Spleen (tissue), 11 donors: ENCODE data around the gene SH2D3C. TPM values are rescaled to one million over a fixed set of nuclear protein-coding genes. Genes with fewer than 3 reads are reported as not detected.

Experiments
- DNase-seq: peaks from one replicate; pipeline ENCODE4 v3.0.0-alpha.2; 2020
- H3K27ac ChIP-seq, 8 donors: fragments of 200-600 bp; sonication (generic) in 7 of 8; 1 replicate in 4 of 8; 2 replicates in 4 of 8; pipeline versions ENCODE4 v1.5.0 to v1.8.0; 2016 to 2021; ENCODE audit warnings: inconsistent platforms in 4 of 8, mild to moderate bottlenecking in 4 of 8, moderate library complexity in 1 of 8
- H3K27me3 ChIP-seq, 7 donors: fragments of 200-600 bp; sonication (generic) in 6 of 7; replicated peaks in 1 of 7; 1 replicate in 4 of 7; 2 replicates in 3 of 7; pipeline versions ENCODE4 v1.5.0 to v1.8.0; 2016 to 2021; ENCODE audit warnings: inconsistent platforms in 3 of 7, mild to moderate bottlenecking in 1 of 7
- H3K36me3 ChIP-seq, 6 donors: fragments of 200-600 bp; sonication (generic) in 5 of 6; 1 replicate in 4 of 6; 2 replicates in 2 of 6; pipeline versions ENCODE4 v1.5.0 to v1.8.0; 2016 to 2021; ENCODE audit warnings: inconsistent platforms in 2 of 6
- H3K4me1 ChIP-seq, 6 donors: fragments of 200-600 bp; sonication (generic) in 5 of 6; 1 replicate in 3 of 6; 2 replicates in 3 of 6; pipeline versions ENCODE4 v1.5.0 to v1.8.0; 2016 to 2021; ENCODE audit warnings: inconsistent platforms in 3 of 6
- H3K4me3 ChIP-seq, 8 donors: fragments of 200-600 bp; sonication (generic) in 7 of 8; 1 replicate in 4 of 8; 2 replicates in 4 of 8; pipeline versions ENCODE4 v1.5.0 to v1.8.0; 2016 to 2021; ENCODE audit warnings: inconsistent platforms in 4 of 8, mild to moderate bottlenecking in 4 of 8, moderate library complexity in 2 of 8
- H3K9me3 ChIP-seq, 8 donors: fragments of 200-600 bp; sonication (generic) in 7 of 8; 1 replicate in 4 of 8; 2 replicates in 4 of 8; pipeline versions ENCODE4 v1.5.0 to v1.8.0; 2016 to 2021; ENCODE audit warnings: inconsistent platforms in 4 of 8
- POLR2A ChIP-seq, 3 donors: fragments of 450-650 bp; IDR thresholded peaks; one replicate each; pipeline ENCODE4 v1.5.1; 2017; ENCODE audit warnings: antibody characterized with exemption in 3 of 3, mild to moderate bottlenecking in 1 of 3
- POLR2AphosphoS5 ChIP-seq, 3 donors: sonication (generic); formaldehyde crosslinking; IDR thresholded peaks; one replicate each; pipeline ENCODE4 v1.5.1; 2017; ENCODE audit warnings: antibody characterized with exemption in 3 of 3
- WGBS, 5 donors: extraction: QIAGEN DNeasy Blood & Tissue Kit in 3 of 5; methylation state at CpG; one replicate each; pipeline versions ENCODE4 v1.1.5 to v1.1.7; 2013 to 2018; 5-methylcytosine and 5-hydroxymethylcytosine counted together
- intact Hi-C: fragments of 100-400 bp; cut with DNase I; formaldehyde crosslinking; loops from one replicate; pipeline ENCODE4 v1.15.0; 2023; ENCODE audit warnings: low total_unique reads
- microRNA-seq, 3 donors: library from miRNA; unstranded; fragments of <30 nt; microRNA quantifications; one replicate each; pipeline versions ENCODE4 to v1.1.0, GENCODE V29; 2019 to 2020
- polyA plus RNA-seq, 3 donors: library from polyadenylated mRNA; stranded (reverse); fragments of 200-250 nt; gene quantifications; one replicate each; pipeline ENCODE4 v1.2.1, GENCODE V29; 2013
- total RNA-seq, 7 donors: library from RNA; depleted of rRNA in 3 of 7; stranded (reverse); fragments of >200 nt in 3 of 7; fragmentation: NEBNext Ultra II Directional in 4 of 7; extraction: Animal tissue kit (Norgen Biotek cat#: 25700) in 4 of 7; gene quantifications; one replicate each; pipeline versions ENCODE4 v1.1.0 to v1.2.1, GENCODE V29; 2016 to 2021
- TF ChIP-seq, protein P1 (sequence below), 11 experiments: fragments of 200-600 bp in 7 of 11; fragments of 450-650 bp in 4 of 11; sonication (generic) in 4 of 11; IDR thresholded peaks in 8 of 11; conservative IDR thresholded peaks in 3 of 11; 1 replicate in 7 of 11; 2 replicates in 4 of 11; pipeline versions ENCODE4 v1.4.0 to v1.8.0; 2016 to 2021; ENCODE audit warnings: antibody characterized with exemption in 11 of 11, inconsistent platforms in 4 of 11, mild to moderate bottlenecking in 1 of 11
- donor health status: healthy with polysubstance abuse.
- donor health status: DM: no; HTN: no; CAD: no; lungs with moderate emphysema.
- donor health status: DM: no; HTN: no; CAD: no.
- donor health status: Bipolar disorder and iron deficiency.
- donor health status: healthy.
- donor health status: DM: no; HTN: no; CAD: no.
- donor health status: DM: yes; HTN: yes; CAD: no.

The SH2D3C gene
- total and polyA plus RNA-seq, 10 donors, result 27.0 to 85.4 (median 50.9) TPM

DNA sequence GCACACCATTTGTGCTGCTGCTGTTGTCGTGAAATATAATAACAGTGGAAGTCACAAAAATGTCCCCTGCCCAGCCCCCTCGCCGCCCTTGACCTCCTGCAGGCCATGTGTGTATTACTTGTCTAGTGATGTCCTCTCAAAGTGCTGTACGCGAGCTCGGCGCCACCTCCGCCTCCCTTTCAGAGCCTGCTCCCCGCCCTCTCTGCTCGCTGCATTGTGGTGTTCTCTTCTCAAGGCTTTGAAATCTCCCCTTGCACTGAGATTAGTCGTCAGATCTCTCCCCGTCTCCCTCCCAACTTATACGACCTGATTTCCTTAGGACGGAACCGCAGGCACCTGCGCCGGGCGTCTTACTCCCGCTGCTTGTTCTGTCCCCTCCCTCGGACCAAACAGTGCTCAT, 86.4 kb downstream of the SH2D3C start:
- H3K4me3 ChIP-seq, result no peak overlapping the region
- WGBS, 5 donors, result 86 to 93% (median 91%) methylated on average over 20 of the region's 20 CpGs
- no peak for TF ChIP-seq POLR2A (IDR thresholded peaks at IDR 0.05)
- no peak overlapping the region for H3K27ac ChIP-seq
- no peak for DNase-seq
- no peaks in the 10 kb centered on the region for H3K9me3 ChIP-seq
- H3K4me1 ChIP-seq, result no peaks in the 10 kb centered on the region
- H3K36me3 ChIP-seq, result peaks cover 0 to 30% (median 6%) of the 10 kb centered on the region in 6 donors
- intact Hi-C loops, result no loop called here
- H3K27me3 ChIP-seq, result no peaks in the 10 kb centered on the region

DNA sequence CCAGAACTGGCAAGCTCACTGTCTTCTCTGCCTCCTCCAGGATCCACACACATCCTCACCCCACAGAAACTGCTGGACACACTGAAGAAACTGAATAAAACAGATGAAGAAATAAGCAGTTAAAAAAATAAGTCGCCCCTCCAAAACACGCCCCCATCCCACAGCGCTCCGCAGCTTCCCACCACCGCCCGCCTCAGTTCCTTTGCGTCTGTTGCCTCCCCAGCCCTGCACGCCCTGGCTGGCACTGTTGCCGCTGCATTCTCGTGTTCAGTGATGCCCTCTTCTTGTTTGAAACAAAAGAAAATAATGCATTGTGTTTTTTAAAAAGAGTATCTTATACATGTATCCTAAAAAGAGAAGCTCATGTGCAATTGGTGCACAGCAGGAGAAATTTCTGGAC, 87.7 kb downstream of the SH2D3C start:
- Histone ChIP-seq H3K27me3 (no peaks in the 10 kb centered on the region), H3K4me3 (no peak overlapping the region), H3K4me1 (no peaks in the 10 kb centered on the region), H3K27ac (no peak overlapping the region), H3K36me3 (peaks cover 0 to 39% (median 6%) of the 10 kb centered on the region in 6 donors), H3K9me3 (no peaks in the 10 kb centered on the region)
- DNase-seq, result no peak
- WGBS, 5 donors, result 90 to 96% (median 94%) methylated on average over 10 of the region's 10 CpGs
- TF ChIP-seq POLR2AphosphoS5 (IDR thresholded peaks at IDR 0.05), result no peak
- TF ChIP-seq, protein P1, sequence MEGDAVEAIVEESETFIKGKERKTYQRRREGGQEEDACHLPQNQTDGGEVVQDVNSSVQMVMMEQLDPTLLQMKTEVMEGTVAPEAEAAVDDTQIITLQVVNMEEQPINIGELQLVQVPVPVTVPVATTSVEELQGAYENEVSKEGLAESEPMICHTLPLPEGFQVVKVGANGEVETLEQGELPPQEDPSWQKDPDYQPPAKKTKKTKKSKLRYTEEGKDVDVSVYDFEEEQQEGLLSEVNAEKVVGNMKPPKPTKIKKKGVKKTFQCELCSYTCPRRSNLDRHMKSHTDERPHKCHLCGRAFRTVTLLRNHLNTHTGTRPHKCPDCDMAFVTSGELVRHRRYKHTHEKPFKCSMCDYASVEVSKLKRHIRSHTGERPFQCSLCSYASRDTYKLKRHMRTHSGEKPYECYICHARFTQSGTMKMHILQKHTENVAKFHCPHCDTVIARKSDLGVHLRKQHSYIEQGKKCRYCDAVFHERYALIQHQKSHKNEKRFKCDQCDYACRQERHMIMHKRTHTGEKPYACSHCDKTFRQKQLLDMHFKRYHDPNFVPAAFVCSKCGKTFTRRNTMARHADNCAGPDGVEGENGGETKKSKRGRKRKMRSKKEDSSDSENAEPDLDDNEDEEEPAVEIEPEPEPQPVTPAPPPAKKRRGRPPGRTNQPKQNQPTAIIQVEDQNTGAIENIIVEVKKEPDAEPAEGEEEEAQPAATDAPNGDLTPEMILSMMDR (IDR thresholded peaks at IDR 0.05 in 8 of 11, conservative IDR thresholded peaks at IDR 0.05 in 3 of 11), result no peak
- no peak for TF ChIP-seq POLR2A (IDR thresholded peaks at IDR 0.05)
- intact Hi-C loops, result no loop called here

DNA sequence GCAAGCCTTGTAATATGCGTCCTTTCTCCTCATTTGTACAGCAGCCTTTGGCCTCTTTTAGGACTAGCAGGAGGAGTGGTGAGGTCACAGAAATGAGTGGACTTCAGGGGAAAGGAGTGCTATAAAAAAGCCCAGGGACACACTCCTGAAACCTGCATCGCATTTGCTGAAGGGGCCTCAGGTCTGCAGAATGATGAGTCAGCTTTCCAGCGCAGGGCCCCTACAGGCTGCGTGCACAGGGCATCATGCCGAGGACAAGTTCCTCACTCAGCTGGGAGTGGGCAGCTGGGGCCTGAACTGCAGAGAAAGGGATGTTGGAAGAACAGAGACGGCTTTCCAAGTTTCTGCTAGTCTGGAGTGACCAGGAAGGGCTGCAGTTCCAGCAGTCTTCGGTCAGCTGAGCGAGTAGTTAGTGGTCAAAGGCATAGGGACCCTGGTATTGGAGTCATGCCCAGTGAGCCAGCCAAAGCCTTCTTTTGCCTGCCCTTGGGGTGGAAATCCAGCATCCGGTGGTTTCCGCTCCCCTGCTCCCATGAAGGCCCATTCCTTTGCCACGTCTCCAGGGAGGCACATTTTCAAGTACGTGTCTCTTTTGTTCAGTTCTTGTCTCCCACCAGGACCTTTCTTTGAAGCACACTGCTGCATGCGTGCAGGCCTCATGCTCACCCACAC, 89.0 kb downstream of the SH2D3C start:
- no peak for DNase-seq
- no peaks in the 10 kb centered on the region for H3K9me3 ChIP-seq
- 77 to 84% (median 81%) methylated on average over 12 to 13 of the region's 13 CpGs for WGBS, 5 donors
- no peaks in the 10 kb centered on the region for H3K27me3 ChIP-seq
- H3K4me1 ChIP-seq, result no peaks in the 10 kb centered on the region
- peaks cover 0 to 42% (median 6%) of the 10 kb centered on the region in 6 donors for H3K36me3 ChIP-seq
- no peak overlapping the region for H3K27ac ChIP-seq
- TF ChIP-seq POLR2AphosphoS5 (IDR thresholded peaks at IDR 0.05) (peak in 1 of 3 donors; percentile 39), POLR2A (IDR thresholded peaks at IDR 0.05) (no peak)
- intact Hi-C loops, result no loop called here
- no peak overlapping the region for H3K4me3 ChIP-seq

Small RNA genes lying within 50 kb of the gene (microRNA-seq; reads per million reads assigned to microRNA genes)
- gene MIR2861 (0 to 0.28 (median 0) reads per million in 3 donors), gene MIR3960 (0 reads per million in 3 donors)

Other genes starting within 250 kb of the SH2D3C start
- 10 to 100 TPM; 26.0 to 75.7 (median 38.5) TPM for gene STXBP1, start 166.4 kb downstream of the SH2D3C start, total RNA-seq
- 1 to 10 TPM; 4.3 to 7.6 (median 6.0) TPM for gene STXBP1, start 166.4 kb downstream of the SH2D3C start, polyA plus RNA-seq
- gene CFAP157, start 71.7 kb downstream of the SH2D3C start, total RNA-seq, result under 1 TPM in 4 of 7 donors, not detected in 3; 0.13 to 0.21 (median 0.17) TPM
- gene CFAP157, start 71.7 kb downstream of the SH2D3C start, polyA plus RNA-seq, result under 1 TPM; 0.09 to 0.13 (median 0.12) TPM
- 10 to 100 TPM in 4 of 7 donors, 1 to 10 TPM in 3; 8.1 to 17.9 (median 10.7) TPM for gene PTRH1, start 63.0 kb downstream of the SH2D3C start, total RNA-seq
- gene PTRH1, start 63.0 kb downstream of the SH2D3C start, polyA plus RNA-seq, result 10 to 100 TPM in 2 of 3 donors, 1 to 10 TPM in 1; 7.4 to 17.5 (median 14.7) TPM
- 1 to 10 TPM in 6 of 7 donors, under 1 TPM in 1; 0.60 to 3.1 (median 2.0) TPM for gene TTC16, start 62.6 kb downstream of the SH2D3C start, total RNA-seq
- under 1 TPM; 0.12 to 0.98 (median 0.61) TPM for gene TTC16, start 62.6 kb downstream of the SH2D3C start, polyA plus RNA-seq
- gene TOR2A, start 43.4 kb downstream of the SH2D3C start, total RNA-seq, result 10 to 100 TPM; 16.8 to 36.5 (median 24.5) TPM
- gene TOR2A, start 43.4 kb downstream of the SH2D3C start, polyA plus RNA-seq, result 10 to 100 TPM; 17.9 to 29.1 (median 18.4) TPM
- gene CDK9, start 7.4 kb upstream of the SH2D3C start, total RNA-seq, result 100 to 1,000 TPM in 4 of 7 donors, 10 to 100 TPM in 3; 68.3 to 149 (median 103) TPM
- 10 to 100 TPM; 49.2 to 87.6 (median 87.1) TPM for gene CDK9, start 7.4 kb upstream of the SH2D3C start, polyA plus RNA-seq
- 10 to 100 TPM; 33.3 to 94.6 (median 72.3) TPM for gene FPGS, start 24.2 kb upstream of the SH2D3C start, total RNA-seq
- 10 to 100 TPM; 39.5 to 73.7 (median 60.5) TPM for gene FPGS, start 24.2 kb upstream of the SH2D3C start, polyA plus RNA-seq
- gene ENG, start 76.0 kb upstream of the SH2D3C start, total RNA-seq, result 100 to 1,000 TPM; 150 to 334 (median 247) TPM
- 10 to 100 TPM; 29.2 to 63.1 (median 47.8) TPM for gene ENG, start 76.0 kb upstream of the SH2D3C start, polyA plus RNA-seq
- gene AK1, start 99.0 kb upstream of the SH2D3C start, total RNA-seq, result 10 to 100 TPM; 41.3 to 89.7 (median 59.7) TPM
- gene AK1, start 99.0 kb upstream of the SH2D3C start, polyA plus RNA-seq, result 10 to 100 TPM; 47.0 to 97.9 (median 82.7) TPM
- gene ST6GALNAC6, start 120.9 kb upstream of the SH2D3C start, total RNA-seq, result 100 to 1,000 TPM in 1 of 7 donors, 10 to 100 TPM in 6; 62.5 to 118 (median 75.9) TPM
- 10 to 100 TPM; 29.0 to 68.0 (median 31.7) TPM for gene ST6GALNAC6, start 120.9 kb upstream of the SH2D3C start, polyA plus RNA-seq
- 10 to 100 TPM; 48.6 to 92.8 (median 65.8) TPM for gene ST6GALNAC4, start 138.4 kb upstream of the SH2D3C start, total RNA-seq
- 10 to 100 TPM; 16.0 to 36.7 (median 19.5) TPM for gene ST6GALNAC4, start 138.4 kb upstream of the SH2D3C start, polyA plus RNA-seq
- 1 to 10 TPM in 2 of 7 donors, under 1 TPM in 3, not detected in 2; 0.46 to 3.6 (median 0.94) TPM for gene PIP5KL1, start 152.1 kb upstream of the SH2D3C start, total RNA-seq
- under 1 TPM; 0.13 to 0.51 (median 0.42) TPM for gene PIP5KL1, start 152.1 kb upstream of the SH2D3C start, polyA plus RNA-seq
- gene DPM2, start 159.2 kb upstream of the SH2D3C start, total RNA-seq, result 10 to 100 TPM; 19.5 to 31.3 (median 25.2) TPM
- 10 to 100 TPM; 23.6 to 33.8 (median 28.1) TPM for gene DPM2, start 159.2 kb upstream of the SH2D3C start, polyA plus RNA-seq
- 100 to 1,000 TPM in 1 of 7 donors, 10 to 100 TPM in 6; 27.3 to 102 (median 72.8) TPM for gene EEIG1, start 202.3 kb upstream of the SH2D3C start, total RNA-seq
- gene EEIG1, start 202.3 kb upstream of the SH2D3C start, polyA plus RNA-seq, result 10 to 100 TPM; 28.6 to 39.6 (median 29.0) TPM